SHP77 (cell line): Measurements from ENCODE around the gene MYORG.
"Not testable (repeated sequence)": the region's sequence is repeated elsewhere in the genome, so short reads cannot be mapped to it uniquely, and the experiment has no call there.

Experiments used
- DNase-seq, 2 experiments: peaks; one replicate each; lab custom pipeline; 2025; lab: John Stamatoyannopoulos, UW

MYORG gene

DNA sequence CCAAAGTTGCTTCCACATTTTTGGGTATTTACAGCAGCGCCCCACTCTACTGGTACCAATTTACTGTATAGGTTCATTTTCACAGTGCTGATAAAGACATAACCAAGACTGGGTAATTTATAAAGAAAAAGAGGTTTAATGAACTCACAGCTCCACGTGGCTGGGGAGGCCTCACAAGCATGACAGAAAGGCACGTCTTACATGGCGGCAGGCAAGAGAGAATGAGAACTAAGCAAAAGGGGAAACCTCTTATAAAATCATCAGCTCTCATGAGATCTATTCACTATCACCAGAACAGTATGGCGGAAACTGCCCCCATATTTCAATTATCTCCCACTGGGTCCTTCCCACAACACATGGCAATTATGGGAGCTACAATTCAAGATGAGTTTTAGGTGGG, 7.9 kb downstream of the MYORG start:
- not testable (repeated sequence) for DNase-seq

DNA sequence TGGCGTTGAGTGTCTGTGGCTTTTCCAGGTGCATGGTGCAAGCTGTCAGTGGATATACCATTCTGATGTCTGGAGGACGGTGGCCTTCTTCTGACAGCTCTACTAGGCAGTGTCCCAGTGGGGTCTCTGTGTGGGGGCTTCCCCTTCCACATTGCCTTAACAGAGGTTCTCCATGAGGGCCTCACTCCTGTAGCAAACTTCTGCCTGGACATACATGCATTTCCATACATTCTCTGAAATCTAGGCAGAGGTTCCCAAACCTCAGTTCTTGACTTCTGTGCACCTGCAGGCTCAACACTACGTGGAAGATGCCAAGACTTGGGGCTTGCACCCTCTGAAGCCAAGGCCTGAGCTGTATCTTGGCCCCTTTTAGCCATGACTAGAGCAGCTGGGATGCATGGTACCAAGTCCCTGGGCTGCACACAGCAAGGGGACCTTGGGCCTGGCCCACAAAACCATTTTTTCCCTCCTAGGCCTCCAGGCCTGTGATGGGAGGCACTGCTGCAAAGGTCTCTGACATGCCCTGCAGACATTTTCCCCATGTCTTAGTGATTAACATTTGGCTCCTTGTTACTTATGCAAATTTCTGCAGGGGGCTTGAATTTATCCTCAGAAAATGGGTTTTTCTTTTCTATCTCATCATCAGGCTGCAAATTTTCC, 8.8 kb downstream of the MYORG start:
- DNase-seq = not testable (repeated sequence)

DNA sequence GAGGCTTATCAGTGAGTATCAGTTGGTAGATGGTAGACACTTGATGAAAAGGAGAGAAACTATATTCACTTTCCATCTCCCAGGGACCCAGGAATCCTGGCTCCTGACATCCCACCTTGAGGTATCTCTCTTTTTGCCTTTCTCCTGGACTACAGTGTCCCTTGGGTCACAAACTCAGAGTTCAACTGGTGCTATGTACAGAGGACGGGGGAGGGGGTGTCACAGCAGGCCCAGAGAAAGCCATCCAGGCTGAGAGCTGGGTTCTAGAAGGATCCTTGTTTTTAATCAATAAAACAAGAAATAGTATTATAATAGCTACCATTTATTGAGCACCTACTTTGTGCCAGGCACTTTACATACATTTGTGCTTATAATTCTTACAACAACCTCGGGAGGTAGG, 10.3 kb downstream of the MYORG start:
- no peak for DNase-seq

DNA sequence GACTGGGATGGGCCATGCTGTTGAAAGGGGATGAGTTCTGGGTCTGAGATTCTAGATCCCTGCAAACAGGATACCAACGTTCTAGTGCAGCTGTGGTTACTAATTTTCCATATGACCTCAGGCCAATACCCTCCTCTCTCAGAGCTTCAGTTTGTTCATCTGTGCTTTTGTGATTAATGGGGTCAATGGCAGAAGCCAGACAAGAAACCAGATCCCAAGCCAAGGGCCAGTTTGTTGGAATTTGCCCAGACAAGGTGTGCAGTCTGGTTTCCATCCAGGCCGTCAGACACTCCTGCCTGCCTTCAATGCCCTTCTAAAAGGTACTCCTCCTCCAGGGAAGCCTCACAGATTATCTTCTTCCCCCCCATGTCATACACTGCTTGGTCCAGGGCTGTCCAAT, 11.4 kb downstream of the MYORG start:
- no peak for DNase-seq

DNA sequence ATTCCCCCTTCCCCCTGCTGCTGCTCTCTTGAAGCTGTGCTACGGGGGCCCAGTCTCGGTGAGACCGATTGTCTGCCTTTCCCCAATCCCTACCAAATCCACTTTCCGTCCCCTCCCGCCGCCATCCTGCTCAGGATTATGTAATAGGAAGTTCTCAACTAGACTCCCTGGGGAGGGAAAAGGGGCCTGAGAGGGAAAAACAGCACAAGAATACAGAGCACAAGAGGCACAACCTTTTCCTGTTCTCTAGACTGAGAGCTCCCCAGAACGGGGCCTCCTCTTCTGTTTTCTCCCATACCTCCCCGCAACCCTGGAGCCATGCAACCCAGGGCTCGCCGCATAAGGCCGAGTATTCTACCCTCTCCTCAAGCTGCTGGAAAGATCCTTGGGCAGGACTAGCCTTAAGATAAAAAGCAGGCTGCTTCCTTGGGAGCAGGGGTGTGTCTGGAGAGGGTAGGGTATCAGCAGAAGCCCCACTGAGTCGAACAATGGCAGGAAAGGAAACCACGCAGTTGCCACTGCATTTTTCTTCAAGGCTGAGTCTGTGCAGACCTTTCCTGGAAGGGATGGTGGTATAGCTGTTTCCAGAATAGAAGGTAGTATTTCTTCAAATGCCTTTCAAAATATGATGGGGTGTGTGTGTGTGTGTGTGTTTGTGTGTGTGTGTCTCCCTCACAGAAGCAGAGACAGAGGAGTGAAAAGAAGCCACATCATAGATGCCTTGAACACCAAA, 12.9 kb downstream of the MYORG start:
- DNase-seq = no peak

DNA sequence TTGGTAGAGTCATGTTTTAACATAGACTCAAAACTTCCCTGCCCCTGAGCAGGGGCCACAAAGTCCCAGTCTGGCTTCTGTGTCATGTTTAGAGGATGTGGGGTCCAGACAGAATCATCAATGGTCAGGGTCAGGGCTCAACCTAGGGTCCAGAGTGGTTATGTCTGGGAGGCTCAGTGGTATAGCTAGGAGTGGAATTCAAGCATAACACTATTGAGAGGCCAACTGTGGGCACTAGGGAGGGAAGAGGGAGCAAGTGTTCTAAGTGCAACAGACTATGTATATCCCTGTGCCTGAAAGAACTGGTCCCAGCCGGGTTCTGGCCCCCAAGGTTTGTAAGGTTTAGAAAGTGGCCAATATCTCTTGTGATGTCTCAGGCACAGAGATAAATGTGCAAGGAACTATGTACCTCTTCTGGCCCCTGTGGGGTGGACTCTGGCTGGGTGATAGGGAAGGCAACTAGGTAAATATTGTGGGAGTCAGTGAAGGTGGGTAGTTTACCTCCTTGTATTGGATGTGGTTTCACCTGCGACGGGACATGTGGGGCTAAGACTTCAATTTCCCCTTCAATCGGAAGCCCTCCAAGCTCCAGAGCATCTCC, 14.0 kb downstream of the MYORG start:
- no peak for DNase-seq

DNA sequence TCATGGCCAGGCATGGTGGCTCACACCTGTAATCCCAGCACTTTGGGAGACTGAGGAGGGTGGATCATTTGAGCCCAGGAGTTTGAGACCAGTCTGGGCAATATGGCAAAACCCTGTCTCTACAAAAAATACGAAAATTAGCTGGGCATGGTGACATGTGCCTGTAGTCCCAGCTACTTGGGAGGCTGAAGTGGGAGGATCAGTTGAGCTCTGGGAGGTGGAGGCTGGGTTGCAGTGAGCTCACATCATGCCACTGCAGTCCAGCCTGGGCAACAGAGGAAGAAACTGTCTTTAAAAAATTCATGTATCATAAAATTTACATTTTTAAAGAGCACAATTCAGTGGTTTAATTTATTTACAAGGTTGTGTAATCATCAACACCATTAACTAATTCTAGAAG, 23.7 kb downstream of the MYORG start:
- not testable (repeated sequence) for DNase-seq

DNA sequence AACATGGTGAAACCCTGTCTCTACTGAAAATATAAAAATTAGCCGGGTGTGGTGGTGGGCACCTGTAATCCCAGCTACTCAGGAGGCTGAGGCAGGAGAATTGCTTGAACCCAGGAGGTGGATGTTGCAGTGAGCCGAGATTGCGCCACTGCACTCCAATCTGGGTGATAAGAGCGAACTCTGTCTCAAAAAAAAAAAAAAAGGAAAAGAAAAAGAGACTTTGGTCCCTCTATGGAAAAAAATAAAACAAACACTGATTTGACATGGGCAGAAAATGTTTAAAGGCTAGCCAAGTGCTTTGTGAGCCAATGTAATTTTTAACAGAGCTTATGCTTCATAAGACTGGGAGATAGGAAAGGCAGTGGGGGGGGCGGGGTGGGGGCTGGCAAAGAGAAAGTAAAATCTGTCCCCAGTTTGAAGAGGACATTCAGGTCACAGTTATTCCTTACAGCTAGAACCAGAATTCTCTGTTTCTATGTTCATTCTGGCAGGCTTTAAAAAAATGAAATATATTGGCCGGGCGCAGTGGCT, 24.5 kb downstream of the MYORG start:
- not testable (repeated sequence) for DNase-seq

DNA sequence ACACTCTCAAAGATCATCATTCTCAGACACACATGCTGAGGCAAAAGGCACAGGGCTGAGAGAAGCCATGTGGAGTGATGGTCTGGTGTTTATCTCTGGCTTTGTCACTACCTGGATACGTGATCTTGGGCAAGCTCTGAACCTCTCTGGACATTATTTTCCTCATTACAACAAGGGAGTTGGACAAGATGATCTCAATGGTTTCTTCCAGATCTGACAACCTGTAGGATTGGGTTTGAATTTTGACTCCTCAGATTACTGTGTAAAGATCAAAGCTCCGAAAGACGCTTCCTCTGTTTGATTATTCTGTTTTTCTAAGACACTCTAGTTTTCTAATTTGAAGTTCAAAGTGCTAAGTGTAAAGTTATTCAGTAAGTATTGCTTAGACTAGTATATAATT, 27.4 kb downstream of the MYORG start:
- DNase-seq = no peak

DNA sequence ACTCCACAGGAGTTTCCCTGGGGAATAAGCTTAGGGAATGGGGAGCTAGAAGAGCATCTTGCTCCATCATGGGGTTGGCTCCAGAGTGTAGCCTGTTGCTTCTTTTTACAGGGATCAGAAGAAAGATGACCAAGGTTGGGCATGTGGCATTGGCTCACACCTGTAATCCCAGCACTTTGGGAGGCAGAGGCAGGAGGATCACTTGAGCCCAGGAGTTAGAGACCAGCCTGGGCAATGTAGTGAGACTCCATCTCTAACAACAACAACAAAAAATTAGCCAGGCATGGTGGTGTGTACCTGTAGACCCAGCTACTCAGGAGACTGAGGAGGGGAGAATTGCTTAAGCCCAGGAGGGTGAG, 28.9 kb downstream of the MYORG start:
- DNase-seq = no peak

DNA sequence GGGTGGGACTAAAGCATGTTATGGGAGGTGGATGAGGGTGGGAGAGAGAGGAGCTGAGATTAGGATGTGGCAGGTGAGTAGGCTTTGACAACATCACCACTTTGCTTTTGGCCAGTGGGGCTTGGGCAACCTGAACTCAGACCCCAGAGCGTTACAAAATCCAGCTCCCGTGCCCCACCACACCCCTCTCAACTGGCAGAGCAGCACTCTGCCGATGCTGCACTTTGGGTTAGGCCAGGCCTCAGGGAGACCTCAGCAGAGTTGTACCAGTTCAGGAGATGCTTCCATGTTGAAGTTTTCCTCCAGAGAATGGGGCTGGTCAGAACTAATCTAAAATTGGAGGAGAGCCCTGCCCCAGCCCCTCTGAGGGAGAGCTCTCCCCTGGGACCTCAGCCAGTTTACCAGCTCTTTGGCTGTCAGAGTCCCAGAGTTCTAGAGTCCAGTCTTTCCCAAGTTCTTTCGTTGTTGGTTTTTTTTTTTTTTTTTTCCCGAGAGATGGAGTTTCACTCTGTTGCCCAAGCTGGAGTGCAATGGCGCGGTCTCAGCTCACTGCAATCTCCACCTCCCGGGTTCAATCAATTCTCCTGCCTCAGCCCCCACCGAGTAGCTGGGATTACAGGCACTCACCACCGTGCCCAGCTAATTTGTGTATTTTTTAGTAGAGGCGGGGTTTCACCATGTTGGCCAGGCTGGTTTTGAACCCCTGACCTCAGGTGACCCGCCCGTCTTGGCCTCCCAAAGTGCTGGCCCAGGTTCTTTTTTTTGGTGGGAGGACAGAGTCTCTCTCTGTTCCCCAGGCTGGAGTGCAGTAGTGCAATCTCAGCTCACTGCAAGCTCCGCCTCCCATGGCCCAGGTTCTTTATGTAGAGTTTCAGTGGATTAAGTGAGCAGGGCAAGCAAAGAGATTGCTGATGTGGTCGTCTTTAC, 29.6 kb downstream of the MYORG start:
- DNase-seq = no peak

DNA sequence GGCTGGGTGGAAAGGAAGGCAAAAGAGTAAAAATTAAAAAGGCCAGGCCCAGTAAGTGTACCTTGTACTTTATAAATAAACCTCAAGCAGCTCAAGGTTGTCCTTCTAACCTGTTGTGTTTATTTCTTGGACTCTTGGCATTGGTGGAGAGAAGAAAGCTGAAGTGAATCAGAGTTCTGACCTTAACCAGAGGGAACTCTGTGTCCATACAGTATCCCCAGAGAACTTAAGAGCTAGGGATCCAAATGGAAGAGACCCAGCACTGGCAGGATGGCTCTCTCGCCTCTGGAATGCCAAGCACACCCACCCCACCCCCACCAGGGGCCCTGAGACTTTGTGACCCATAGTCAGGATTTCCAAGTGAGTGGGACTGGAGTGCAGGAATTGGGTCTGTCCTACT, 33.1 kb downstream of the MYORG start:
- DNase-seq = no peak

DNA sequence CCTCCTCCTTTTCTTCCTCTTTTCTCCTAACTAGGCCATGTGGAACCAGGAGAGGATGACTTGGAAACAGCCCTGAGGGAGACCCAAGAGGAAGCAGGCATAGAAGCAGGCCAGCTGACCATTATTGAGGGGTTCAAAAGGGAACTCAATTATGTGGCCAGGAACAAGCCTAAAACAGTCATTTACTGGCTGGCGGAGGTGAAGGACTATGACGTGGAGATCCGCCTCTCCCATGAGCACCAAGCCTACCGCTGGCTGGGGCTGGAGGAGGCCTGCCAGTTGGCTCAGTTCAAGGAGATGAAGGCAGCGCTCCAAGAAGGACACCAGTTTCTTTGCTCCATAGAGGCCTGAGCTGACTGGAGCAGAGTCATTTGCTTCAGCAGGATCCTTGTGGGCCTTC, 33.6 kb downstream of the MYORG start:
- DNase-seq = no peak

DNA sequence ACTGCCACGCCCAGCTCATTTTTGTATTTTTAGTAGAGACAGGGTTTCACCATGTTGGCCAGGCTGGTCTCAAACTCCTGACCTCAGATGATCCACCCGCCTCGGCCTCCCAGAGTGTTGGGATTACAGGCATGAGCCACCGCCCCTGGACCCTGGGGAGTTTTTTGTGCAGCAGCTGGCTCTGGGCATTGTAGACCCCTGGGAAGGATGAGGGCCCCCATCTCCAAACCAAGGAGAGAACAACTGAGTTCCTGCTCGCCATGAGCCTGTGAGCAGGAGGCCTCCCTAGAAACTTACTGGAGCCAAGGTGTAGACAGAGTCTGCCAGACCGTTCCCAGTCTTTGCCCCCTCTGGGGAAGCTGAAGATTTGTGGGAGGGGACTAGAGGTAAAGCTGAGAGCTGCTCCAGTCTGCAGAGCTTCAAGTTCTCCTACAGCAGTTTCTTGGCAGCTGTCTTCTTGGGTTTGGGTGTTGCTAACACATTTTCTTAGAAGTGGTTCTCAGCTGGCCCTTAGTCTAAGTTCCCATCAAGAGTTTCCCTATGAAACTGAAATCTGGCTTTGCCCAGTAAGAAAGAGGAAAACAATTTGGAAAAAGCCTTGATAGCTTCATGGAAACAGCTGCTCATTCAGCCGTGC, 34.9 kb downstream of the MYORG start:
- DNase-seq = no peak

DNA sequence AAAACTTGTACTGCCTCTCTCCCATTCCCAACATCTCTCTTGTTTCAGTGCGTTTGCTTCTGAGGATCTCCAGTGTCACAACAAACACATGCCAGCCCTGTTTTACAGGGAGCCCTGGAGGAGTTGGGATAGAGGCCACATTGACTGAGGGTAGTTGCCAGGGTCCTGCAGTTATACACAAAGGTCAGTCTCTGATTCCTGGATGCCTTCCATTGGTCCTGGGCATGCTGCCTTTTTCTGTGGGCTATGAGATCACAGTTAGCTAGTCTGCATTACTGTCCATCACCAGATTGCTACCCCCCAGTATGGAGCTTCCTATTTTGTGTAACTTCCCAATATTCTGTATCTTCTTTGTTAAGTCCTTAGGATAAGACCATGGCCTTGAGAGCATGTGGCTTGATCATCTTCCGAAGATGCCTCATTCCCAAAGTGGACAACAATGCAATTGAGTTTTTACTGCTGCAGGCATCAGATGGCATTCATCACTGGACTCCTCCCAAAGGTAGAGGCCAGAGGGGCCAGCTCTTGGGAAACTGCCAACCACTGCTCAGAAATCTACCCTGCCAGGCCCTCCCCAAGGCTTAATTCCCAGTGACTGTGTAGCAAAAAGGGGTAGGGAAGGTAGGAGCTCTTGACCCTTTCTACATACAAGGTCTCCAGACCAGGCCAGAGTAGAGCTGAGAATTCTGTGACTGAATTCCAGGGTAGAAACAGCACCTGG, 37.9 kb downstream of the MYORG start:
- no peak for DNase-seq

DNA sequence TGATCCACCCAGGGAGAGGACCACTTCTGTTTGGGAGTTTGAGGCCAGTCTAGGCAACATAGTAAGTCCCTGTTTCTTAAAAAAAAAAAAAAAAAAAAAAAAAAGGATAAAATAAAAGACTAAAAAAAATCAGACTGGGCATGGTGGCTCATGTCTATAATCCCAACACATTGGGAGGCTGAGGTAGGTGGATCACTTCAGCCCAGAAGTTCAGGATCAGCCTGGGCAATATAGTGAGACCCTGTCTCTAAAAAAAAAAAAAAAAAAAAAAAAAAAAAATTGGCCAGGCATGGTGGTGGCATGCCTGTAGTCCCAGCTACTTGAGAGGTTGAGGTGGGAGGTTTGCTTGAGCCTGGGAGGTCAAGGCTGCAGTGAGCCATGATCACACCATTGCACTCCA, 38.6 kb downstream of the MYORG start:
- DNase-seq = not testable (repeated sequence)

DNA sequence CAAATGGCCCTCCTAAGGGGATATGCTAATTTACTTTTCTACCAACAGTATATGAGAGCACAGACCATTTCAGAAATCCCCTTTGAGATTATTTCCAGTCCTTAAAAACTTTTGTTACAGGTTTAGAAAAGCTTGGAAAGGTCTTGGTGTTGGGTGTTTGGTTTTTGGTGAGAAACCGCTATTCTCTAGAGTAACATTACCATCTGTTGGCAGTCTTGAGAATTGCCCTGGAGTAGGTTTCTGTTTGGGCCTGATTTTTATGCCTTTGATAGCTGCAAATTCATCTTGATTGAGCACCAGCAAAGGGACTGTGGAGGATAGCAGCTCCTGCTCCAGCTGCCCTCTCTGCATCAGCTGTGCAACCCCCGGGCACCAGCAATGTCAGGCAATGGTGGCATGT, 39.3 kb downstream of the MYORG start:
- no peak for DNase-seq

DNA sequence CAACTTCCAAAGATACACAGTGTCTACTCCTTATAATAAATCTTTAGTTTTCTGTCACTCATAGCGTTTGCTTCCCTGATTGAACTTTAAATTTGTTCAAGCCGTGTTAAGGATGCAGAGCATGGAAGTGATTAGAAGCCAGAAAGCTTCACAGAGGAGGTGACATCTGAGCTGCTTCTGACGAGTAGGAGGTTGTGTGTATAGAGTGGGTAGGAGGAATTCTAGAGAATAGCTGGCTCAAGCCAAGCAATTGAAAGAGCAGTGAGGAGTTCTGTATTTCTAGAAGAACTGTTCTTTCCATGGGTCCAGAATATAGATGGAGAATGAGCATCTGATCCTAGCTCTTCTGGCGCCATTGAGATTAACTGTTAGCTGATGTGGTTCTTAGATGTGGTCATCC, 41.3 kb downstream of the MYORG start:
- DNase-seq = no peak

DNA sequence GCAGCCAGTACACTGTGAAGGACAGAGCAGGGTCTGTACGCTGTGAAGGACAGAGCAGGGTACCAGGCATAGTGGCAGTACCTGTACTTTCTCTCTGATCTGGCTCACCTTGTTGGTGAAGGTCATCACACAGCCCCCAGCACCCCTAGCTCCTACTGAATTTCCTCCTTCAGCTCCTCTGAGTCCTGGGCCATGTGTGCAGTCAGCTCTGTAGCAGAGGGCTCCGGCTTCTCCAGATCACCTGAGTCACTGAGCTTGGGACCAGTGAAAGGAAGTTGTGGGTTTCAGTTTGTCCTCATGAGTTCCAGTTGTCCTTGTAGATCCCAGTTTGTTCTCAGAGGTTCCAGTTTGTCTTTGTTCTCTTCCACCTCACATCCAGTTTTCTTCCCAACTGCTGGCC, 41.8 kb downstream of the MYORG start:
- no peak for DNase-seq

DNA sequence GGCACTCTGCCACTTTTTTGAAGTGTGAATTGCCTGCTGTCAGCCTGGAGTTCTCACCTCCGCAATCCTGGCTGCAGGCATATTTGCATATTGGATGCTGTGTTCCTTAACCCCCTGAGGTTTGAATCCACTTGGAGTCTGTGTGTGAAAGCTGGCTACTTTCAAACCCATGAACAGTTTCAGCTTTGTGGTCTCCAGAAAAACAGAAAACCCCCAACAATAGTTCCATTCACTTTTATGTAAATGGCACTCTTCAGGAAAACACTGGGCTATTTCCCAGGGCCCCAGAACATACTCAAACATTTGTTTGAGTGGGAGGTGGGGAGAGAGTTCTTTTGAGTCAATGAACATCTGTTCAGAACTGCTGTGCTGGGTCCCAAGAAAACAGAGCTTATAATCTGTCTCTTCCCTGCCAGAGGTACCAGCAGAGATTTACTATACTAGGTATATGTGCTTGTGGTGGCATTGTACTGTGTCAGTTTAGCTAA, 42.3 kb downstream of the MYORG start:
- no peak for DNase-seq

DNA sequence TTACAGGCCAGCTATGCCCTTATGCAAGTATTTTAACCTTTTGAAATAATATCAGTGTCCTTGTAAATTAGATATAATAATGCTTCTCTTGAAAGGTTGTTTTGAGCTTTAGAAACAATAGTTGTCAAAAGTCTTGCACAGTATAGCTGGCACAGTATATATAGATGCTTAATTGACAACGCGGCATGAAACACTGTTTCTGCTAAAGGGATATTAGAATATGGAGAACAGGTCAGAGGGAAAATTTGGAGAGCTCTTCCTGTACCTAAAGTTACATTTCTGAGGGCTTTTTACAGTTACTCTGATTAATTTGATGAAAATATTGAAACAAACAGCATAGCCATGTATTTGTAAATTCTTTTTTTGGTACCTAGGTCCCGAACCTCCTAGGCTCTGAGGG, 42.9 kb downstream of the MYORG start:
- DNase-seq = no peak
